Sciatic nerve (tissue), 2 donors: ENCODE results near the gene ZBTB32. TPM values are rescaled to one million over a fixed set of nuclear protein-coding genes. Genes with fewer than 3 reads are reported as not detected.

ENCODE experiments used
- ATAC-seq: fragments of 200-7000 bp; cut with Tn5 transposase; one replicate; pipeline ENCODE4 v1.9.1; 2020; ENCODE audit warnings: mild to moderate bottlenecking, moderate library complexity
- DNase-seq: peaks from one replicate; pipeline ENCODE4 v3.0.0-alpha.2; 2020; ENCODE audit warnings: low spot score
- intact Hi-C: fragments of 100-400 bp; cut with DNase I; formaldehyde crosslinking; loops from one replicate; pipeline ENCODE4 v1.14.2; 2022
- total RNA-seq: library from RNA; stranded (reverse); fragmentation: NEBNext Ultra II Directional; extraction: Animal tissue kit (Norgen Biotek cat#: 25700); gene quantifications from one replicate; pipeline ENCODE4 v1.2.1, GENCODE V29; 2021
- donor health status: DM: no; HTN: no; CAD: no.
- donor health status: DM: no; HTN: no; CAD: no.

ZBTB32 gene
- total RNA-seq, 1 donor from 2014 or later = 0.18 TPM

GRCh38 chr19:35729763-35730162 is 25.4 kb downstream of the ZBTB32 start:
- intact Hi-C loops = no loop called here
- ATAC-seq (no peak), DNase-seq (no peak)

- intact Hi-C loops = no loop called here
- no peak for ATAC-seq
- DNase-seq = no peak
Observed at GRCh38 chr19:35730326-35730725, 26.0 kb downstream of the ZBTB32 start.

- intact Hi-C loops = no loop called here
- no peak for DNase-seq
- ATAC-seq = no peak
Observed at GRCh38 chr19:35731353-35731752, 27.0 kb downstream of the ZBTB32 start.

- DNase-seq (no peak), ATAC-seq (no peak)
- intact Hi-C loops = no loop called here
Observed at GRCh38 chr19:35731779-35732405, 27.5 kb downstream of the ZBTB32 start.

- DNase-seq = no peak
Observed at GRCh38 chr19:35732540-35733179, 28.3 kb downstream of the ZBTB32 start.

GRCh38 chr19:35733180-35734125 is 29.1 kb downstream of the ZBTB32 start:
- intact Hi-C loops = no loop called here
- ATAC-seq (no peak), DNase-seq (no peak)

More at GRCh38 chr19:35732540-35733179, 28.3 kb downstream of the ZBTB32 start:
- no peak for ATAC-seq
- intact Hi-C loops = no loop called here

- ATAC-seq = no peak
- no peak for DNase-seq
- intact Hi-C loops = no loop called here
Observed at GRCh38 chr19:35734273-35734672, 29.9 kb downstream of the ZBTB32 start.

GRCh38 chr19:35734889-35735288 is 30.5 kb downstream of the ZBTB32 start:
- no peak for DNase-seq
- intact Hi-C loops = no loop called here

GRCh38 chr19:35736913-35737886 is 32.8 kb downstream of the ZBTB32 start:
- DNase-seq = no peak
- intact Hi-C loops = no loop called here

More at GRCh38 chr19:35734889-35735288, 30.5 kb downstream of the ZBTB32 start:
- ATAC-seq = no peak

GRCh38 chr19:35738021-35738886 is 33.9 kb downstream of the ZBTB32 start:
- DNase-seq (no peak), ATAC-seq (no peak)
- intact Hi-C loops = no loop called here

More at GRCh38 chr19:35736913-35737886, 32.8 kb downstream of the ZBTB32 start:
- no peak for ATAC-seq

GRCh38 chr19:35738887-35739229 is 34.5 kb downstream of the ZBTB32 start:
- no peak for ATAC-seq
- DNase-seq = no peak
- intact Hi-C loops = no loop called here

GRCh38 chr19:35739275-35740107 is 35.1 kb downstream of the ZBTB32 start:
- ATAC-seq = no peak
- DNase-seq = no peak

GRCh38 chr19:35740108-35740422 is 35.7 kb downstream of the ZBTB32 start:
- no peak for ATAC-seq
- no peak for DNase-seq
- intact Hi-C loops = no loop called here

More at GRCh38 chr19:35739275-35740107, 35.1 kb downstream of the ZBTB32 start:
- intact Hi-C loops = no loop called here

GRCh38 chr19:35740423-35741202 is 36.3 kb downstream of the ZBTB32 start:
- intact Hi-C loops = no loop called here
- peak; percentile 90 for ATAC-seq
- DNase-seq = peak; percentile 99

- intact Hi-C loops = no loop called here
- DNase-seq (no peak), ATAC-seq (no peak)
Observed at GRCh38 chr19:35741203-35741515, 36.8 kb downstream of the ZBTB32 start.

- no peak for DNase-seq
- intact Hi-C loops = no loop called here
- ATAC-seq = no peak
Observed at GRCh38 chr19:35742121-35742724, 37.9 kb downstream of the ZBTB32 start, which contains the start of gene IGFLR1. Gene IGFLR1, minus strand, starts transcription at chr19:35742452. Its CDS starts 1,272 bp downstream, at chr19:35741180.
